Brain pericyte (primary cell): ENCODE results near the gene SULT6B1.

Experiments used
- DNase-seq: peaks from one replicate; pipeline ENCODE4 v3.0.0-alpha.2; 2012; ENCODE audit warnings: low read depth, low spot score

The SULT6B1 gene

GRCh38 chr2:37148325-37148724, 40.1 kb downstream of the SULT6B1 start:
- DNase-seq = no peak

GRCh38 chr2:37146062-37146461, 42.4 kb downstream of the SULT6B1 start:
- DNase-seq = no peak

GRCh38 chr2:37143974-37144373, 44.5 kb downstream of the SULT6B1 start:
- DNase-seq = no peak

GRCh38 chr2:37142546-37142945, 45.9 kb downstream of the SULT6B1 start:
- DNase-seq = no peak

GRCh38 chr2:37132914-37133313, 55.6 kb downstream of the SULT6B1 start:
- DNase-seq = no peak

- DNase-seq = no peak
Observed at GRCh38 chr2:37125416-37125815, 63.1 kb downstream of the SULT6B1 start.

- no peak for DNase-seq
Observed at GRCh38 chr2:37119157-37119556, 69.3 kb downstream of the SULT6B1 start.
